ENCODE results near the gene TTC7B.

Gene TTC7B

GRCh38 chr14:90553921-90554336, 262.3 kb downstream of the TTC7B start:
- Mint-ChIP-seq H3K4me1 (no peaks in the 10 kb centered on the region), H3K9me3 (peaks cover 7% of the 10 kb centered on the region), H3K4me3 (no peak overlapping the region), H3K27me3 (peaks cover 12% of the 10 kb centered on the region), H3K27ac (no peak overlapping the region), H3K36me3 (no peaks in the 10 kb centered on the region)
- ATAC-seq: no peak

GRCh38 chr14:90553298-90553920, 262.8 kb downstream of the TTC7B start:
- Mint-ChIP-seq H3K27ac (no peak overlapping the region), H3K9me3 (peaks cover 7% of the 10 kb centered on the region), H3K36me3 (no peaks in the 10 kb centered on the region), H3K27me3 (peaks cover 12% of the 10 kb centered on the region), H3K4me3 (no peak overlapping the region), H3K4me1 (no peaks in the 10 kb centered on the region)
- ATAC-seq: no peak

- H3K9me3 Mint-ChIP-seq: peaks cover 7% of the 10 kb centered on the region
- no peak overlapping the region for H3K4me3 Mint-ChIP-seq
- no peaks in the 10 kb centered on the region for H3K36me3 Mint-ChIP-seq
- H3K27me3 Mint-ChIP-seq: peaks cover 12% of the 10 kb centered on the region
- H3K4me1 Mint-ChIP-seq: no peaks in the 10 kb centered on the region
- no peak for ATAC-seq
- no peak overlapping the region for H3K27ac Mint-ChIP-seq
Observed at GRCh38 chr14:90552465-90553297, 263.5 kb downstream of the TTC7B start.

- no peaks in the 10 kb centered on the region for H3K36me3 Mint-ChIP-seq
- H3K27ac Mint-ChIP-seq: no peak overlapping the region
- H3K4me3 Mint-ChIP-seq: no peak overlapping the region
- no peaks in the 10 kb centered on the region for H3K4me1 Mint-ChIP-seq
- H3K9me3 Mint-ChIP-seq: peaks cover 7% of the 10 kb centered on the region
- no peak for ATAC-seq
- peaks cover 12% of the 10 kb centered on the region for H3K27me3 Mint-ChIP-seq
Observed at GRCh38 chr14:90551733-90552464, 264.3 kb downstream of the TTC7B start.

GRCh38 chr14:90551070-90551704, 265.0 kb downstream of the TTC7B start:
- Mint-ChIP-seq H3K27me3 (peaks cover 15% of the 10 kb centered on the region), H3K9me3 (peaks cover 7% of the 10 kb centered on the region), H3K4me3 (no peak overlapping the region), H3K36me3 (no peaks in the 10 kb centered on the region), H3K4me1 (no peaks in the 10 kb centered on the region), H3K27ac (no peak overlapping the region)
- ATAC-seq: no peak

GRCh38 chr14:90549794-90550641, 266.2 kb downstream of the TTC7B start:
- H3K27me3 Mint-ChIP-seq: peaks cover 9% of the 10 kb centered on the region

GRCh38 chr14:90548455-90548854, 267.8 kb downstream of the TTC7B start:
- Mint-ChIP-seq H3K27ac (no peak overlapping the region), H3K4me3 (no peak overlapping the region)
- no peak for ATAC-seq

More at GRCh38 chr14:90549794-90550641, 266.2 kb downstream of the TTC7B start:
- H3K9me3 Mint-ChIP-seq: peaks cover 7% of the 10 kb centered on the region
- ATAC-seq: no peak
- H3K36me3 Mint-ChIP-seq: no peaks in the 10 kb centered on the region
- H3K27ac Mint-ChIP-seq: no peak overlapping the region
- no peaks in the 10 kb centered on the region for H3K4me1 Mint-ChIP-seq
- no peak overlapping the region for H3K4me3 Mint-ChIP-seq

GRCh38 chr14:90547968-90548367, 268.3 kb downstream of the TTC7B start:
- no peaks in the 10 kb centered on the region for H3K36me3 Mint-ChIP-seq
- H3K9me3 Mint-ChIP-seq: peaks cover 7% of the 10 kb centered on the region
- peaks cover 9% of the 10 kb centered on the region for H3K27me3 Mint-ChIP-seq
- ATAC-seq: no peak
- H3K27ac Mint-ChIP-seq: no peak overlapping the region
- H3K4me3 Mint-ChIP-seq: no peak overlapping the region
- H3K4me1 Mint-ChIP-seq: no peaks in the 10 kb centered on the region

More at GRCh38 chr14:90548455-90548854, 267.8 kb downstream of the TTC7B start:
- Mint-ChIP-seq H3K27me3 (peaks cover 9% of the 10 kb centered on the region), H3K36me3 (no peaks in the 10 kb centered on the region), H3K4me1 (no peaks in the 10 kb centered on the region), H3K9me3 (peaks cover 7% of the 10 kb centered on the region)

- no peaks in the 10 kb centered on the region for H3K4me1 Mint-ChIP-seq
Observed at GRCh38 chr14:90547250-90547649, 269.0 kb downstream of the TTC7B start.

GRCh38 chr14:90546767-90547166, 269.5 kb downstream of the TTC7B start:
- H3K27me3 Mint-ChIP-seq: peaks cover 9% of the 10 kb centered on the region
- ATAC-seq: no peak
- no peaks in the 10 kb centered on the region for H3K36me3 Mint-ChIP-seq
- H3K4me3 Mint-ChIP-seq: no peak overlapping the region
- no peak overlapping the region for H3K27ac Mint-ChIP-seq
- H3K9me3 Mint-ChIP-seq: peaks cover 7% of the 10 kb centered on the region
- no peaks in the 10 kb centered on the region for H3K4me1 Mint-ChIP-seq

More at GRCh38 chr14:90547250-90547649, 269.0 kb downstream of the TTC7B start:
- peaks cover 9% of the 10 kb centered on the region for H3K27me3 Mint-ChIP-seq
- H3K9me3 Mint-ChIP-seq: peaks cover 7% of the 10 kb centered on the region
- H3K36me3 Mint-ChIP-seq: no peaks in the 10 kb centered on the region
- no peak overlapping the region for H3K27ac Mint-ChIP-seq
- ATAC-seq: no peak
- H3K4me3 Mint-ChIP-seq: no peak overlapping the region

GRCh38 chr14:90545966-90546751, 270.1 kb downstream of the TTC7B start:
- Mint-ChIP-seq H3K4me3 (no peak overlapping the region), H3K4me1 (no peaks in the 10 kb centered on the region), H3K36me3 (no peaks in the 10 kb centered on the region), H3K27ac (no peak overlapping the region), H3K27me3 (peaks cover 9% of the 10 kb centered on the region), H3K9me3 (peaks cover 7% of the 10 kb centered on the region)
- ATAC-seq: no peak

GRCh38 chr14:90545382-90545781, 270.8 kb downstream of the TTC7B start:
- Mint-ChIP-seq H3K9me3 (peaks cover 3% of the 10 kb centered on the region), H3K36me3 (no peaks in the 10 kb centered on the region), H3K4me3 (no peak overlapping the region), H3K27me3 (peaks cover 9% of the 10 kb centered on the region), H3K27ac (no peak overlapping the region), H3K4me1 (no peaks in the 10 kb centered on the region)
- no peak for ATAC-seq

GRCh38 chr14:90544971-90545370, 271.3 kb downstream of the TTC7B start:
- Mint-ChIP-seq H3K27ac (no peak overlapping the region), H3K4me1 (no peaks in the 10 kb centered on the region), H3K36me3 (no peaks in the 10 kb centered on the region), H3K27me3 (peaks cover 9% of the 10 kb centered on the region), H3K4me3 (no peak overlapping the region), H3K9me3 (no peaks in the 10 kb centered on the region)
- ATAC-seq: no peak

- Mint-ChIP-seq H3K27me3 (peaks cover 9% of the 10 kb centered on the region), H3K9me3 (no peaks in the 10 kb centered on the region), H3K27ac (no peak overlapping the region), H3K4me1 (no peaks in the 10 kb centered on the region), H3K4me3 (no peak overlapping the region), H3K36me3 (no peaks in the 10 kb centered on the region)
- no peak for ATAC-seq
Observed at GRCh38 chr14:90544566-90544965, 271.7 kb downstream of the TTC7B start.

Measured in stimulated activated memory B cell treated with anti-CD40 and anti-IgM and Interleukin-4, amounts not matched to agents 10 μg/mL and 1 μg/mL and 100 μg/mL, for 72 hours (primary cell).